HL-60 (cell line): ENCODE measurements around the gene ALG8.

ENCODE experiments used
- CTCF ChIP-seq: IDR thresholded peaks from one replicate; pipeline ENCODE4 v1.5.1; 2011; ENCODE audit warnings: low read length, control low read depth, inconsistent platforms; ENCODE audit not compliant: insufficient read depth
- GABPA ChIP-seq: IDR thresholded peaks from 2 replicates; pipeline ENCODE4 v1.6.1; 2012; ENCODE audit warnings: low read depth

GRCh38 chr11:78080818-78081495, 58.5 kb downstream of the ALG8 start:
- TF ChIP-seq CTCF (no peak), GABPA (no peak)
